ENCODE results near the gene FPGS. TPM values are rescaled to one million over a fixed set of nuclear protein-coding genes. Genes with fewer than 3 reads are reported as not detected.
"Not testable (repeated sequence)": the region's sequence is repeated elsewhere in the genome, so short reads cannot be mapped to it uniquely, and the experiment has no call there.

The FPGS gene, protein sequence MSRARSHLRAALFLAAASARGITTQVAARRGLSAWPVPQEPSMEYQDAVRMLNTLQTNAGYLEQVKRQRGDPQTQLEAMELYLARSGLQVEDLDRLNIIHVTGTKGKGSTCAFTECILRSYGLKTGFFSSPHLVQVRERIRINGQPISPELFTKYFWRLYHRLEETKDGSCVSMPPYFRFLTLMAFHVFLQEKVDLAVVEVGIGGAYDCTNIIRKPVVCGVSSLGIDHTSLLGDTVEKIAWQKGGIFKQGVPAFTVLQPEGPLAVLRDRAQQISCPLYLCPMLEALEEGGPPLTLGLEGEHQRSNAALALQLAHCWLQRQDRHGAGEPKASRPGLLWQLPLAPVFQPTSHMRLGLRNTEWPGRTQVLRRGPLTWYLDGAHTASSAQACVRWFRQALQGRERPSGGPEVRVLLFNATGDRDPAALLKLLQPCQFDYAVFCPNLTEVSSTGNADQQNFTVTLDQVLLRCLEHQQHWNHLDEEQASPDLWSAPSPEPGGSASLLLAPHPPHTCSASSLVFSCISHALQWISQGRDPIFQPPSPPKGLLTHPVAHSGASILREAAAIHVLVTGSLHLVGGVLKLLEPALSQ
- total RNA-seq, result 36.5 TPM
- long read RNA-seq, transcript FPGS-203 (15 exons, 2,279 nt), result major isoform, 47 of 95 reads
- long read RNA-seq, partial matches to known transcripts, result 8 of 95 reads
- long read RNA-seq, other reads (novel, unspliced or antisense), result 30 of 95 reads

DNA sequence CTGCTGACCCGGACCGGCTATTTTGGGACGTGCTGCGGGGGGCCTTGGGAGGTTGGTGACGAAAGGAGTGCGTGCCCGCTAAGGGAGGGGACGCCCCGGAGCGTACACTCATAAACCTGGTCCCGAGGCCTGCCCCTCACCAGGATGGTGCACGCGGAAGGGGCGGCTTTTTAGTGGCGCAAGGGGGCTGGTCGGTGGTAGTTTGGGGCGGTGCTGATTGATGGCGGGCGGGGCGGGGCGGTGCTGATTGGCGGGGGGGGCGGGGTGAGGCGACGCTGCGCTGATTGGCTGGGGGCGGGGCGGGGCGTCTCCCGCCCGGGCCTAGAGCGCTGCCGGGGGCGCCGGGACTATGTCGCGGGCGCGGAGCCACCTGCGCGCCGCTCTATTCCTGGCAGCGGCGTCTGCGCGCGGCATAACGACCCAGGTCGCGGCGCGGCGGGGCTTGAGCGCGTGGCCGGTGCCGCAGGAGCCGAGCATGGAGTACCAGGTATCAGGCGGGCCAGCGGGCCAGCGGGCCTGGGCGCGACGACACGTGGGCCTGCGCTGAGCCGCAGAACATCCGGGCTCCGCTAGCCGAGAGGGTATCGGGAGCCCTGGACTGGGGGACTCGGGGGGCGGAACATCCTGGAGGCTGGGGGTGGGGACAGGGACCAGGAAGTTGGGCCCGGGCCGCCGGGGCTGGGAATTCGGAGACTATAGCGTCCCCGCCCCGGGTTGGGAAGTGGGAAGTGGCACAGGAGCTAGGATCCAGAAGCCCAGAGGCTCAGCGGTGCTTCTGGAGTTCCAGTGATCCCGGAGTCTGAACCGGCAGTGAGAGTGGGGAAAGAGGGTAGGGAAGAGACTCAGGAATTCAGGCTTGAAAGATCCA is at the start of gene FPGS:
Gene FPGS, plus strand, starts transcription at position 307 of the 868 bp plus-strand sequence. Its CDS starts 43 bp downstream, at position 350.
- intact Hi-C loops (cut with DNase I), result loop anchor here (2.0 to 5.0 kb wide), 2 partner anchors 16 to 114 kb away; partner anchors contain the start of genes CDK9 and ST6GALNAC4
- DNase-seq (ENCODE audit: low spot score), result peak; percentile 93

DNA sequence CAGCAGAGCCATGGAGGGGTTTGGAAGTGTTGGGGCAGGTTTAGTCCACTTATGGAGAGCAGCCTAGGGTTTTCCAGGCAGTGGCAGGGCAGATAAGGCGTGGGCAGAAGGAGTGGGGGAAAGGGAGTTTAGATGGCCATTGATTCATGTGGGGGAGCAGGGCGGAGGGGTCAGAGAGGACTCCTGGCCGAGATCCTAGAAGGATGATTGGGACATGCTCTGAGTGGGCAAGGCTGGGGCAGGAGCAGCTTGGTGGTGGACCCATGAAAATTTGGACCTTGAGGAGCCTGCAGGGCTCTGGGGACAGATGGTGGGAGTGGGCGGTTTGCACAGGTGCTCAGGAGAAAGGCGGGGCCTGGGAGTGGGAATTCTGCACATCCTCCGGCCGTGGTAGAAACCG is 49.5 kb upstream of the FPGS start:
- intact Hi-C loops (cut with DNase I), result no loop called here
- DNase-seq (ENCODE audit: low spot score), result no peak

DNA sequence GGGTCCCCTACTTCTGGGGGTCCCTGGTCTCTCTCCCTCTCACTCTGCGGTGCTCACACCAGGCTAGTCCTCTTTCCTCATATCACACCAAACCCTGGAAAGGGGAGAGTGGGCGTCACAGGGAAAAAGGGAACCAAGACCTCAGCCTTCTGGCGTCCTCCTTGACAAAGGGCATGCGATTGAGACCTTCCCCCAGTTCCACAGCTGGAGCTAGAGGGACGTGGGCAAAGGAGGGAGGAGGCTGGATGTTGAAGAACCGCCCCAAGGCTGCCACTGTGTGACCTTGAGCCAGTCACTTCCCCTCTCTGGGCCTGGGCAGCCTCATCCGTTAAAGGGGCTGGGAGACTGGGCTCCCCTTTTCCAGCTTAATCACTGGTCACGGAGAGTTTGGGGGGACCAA is 49.1 kb upstream of the FPGS start:
- no peak for DNase-seq (ENCODE audit: low spot score)

DNA sequence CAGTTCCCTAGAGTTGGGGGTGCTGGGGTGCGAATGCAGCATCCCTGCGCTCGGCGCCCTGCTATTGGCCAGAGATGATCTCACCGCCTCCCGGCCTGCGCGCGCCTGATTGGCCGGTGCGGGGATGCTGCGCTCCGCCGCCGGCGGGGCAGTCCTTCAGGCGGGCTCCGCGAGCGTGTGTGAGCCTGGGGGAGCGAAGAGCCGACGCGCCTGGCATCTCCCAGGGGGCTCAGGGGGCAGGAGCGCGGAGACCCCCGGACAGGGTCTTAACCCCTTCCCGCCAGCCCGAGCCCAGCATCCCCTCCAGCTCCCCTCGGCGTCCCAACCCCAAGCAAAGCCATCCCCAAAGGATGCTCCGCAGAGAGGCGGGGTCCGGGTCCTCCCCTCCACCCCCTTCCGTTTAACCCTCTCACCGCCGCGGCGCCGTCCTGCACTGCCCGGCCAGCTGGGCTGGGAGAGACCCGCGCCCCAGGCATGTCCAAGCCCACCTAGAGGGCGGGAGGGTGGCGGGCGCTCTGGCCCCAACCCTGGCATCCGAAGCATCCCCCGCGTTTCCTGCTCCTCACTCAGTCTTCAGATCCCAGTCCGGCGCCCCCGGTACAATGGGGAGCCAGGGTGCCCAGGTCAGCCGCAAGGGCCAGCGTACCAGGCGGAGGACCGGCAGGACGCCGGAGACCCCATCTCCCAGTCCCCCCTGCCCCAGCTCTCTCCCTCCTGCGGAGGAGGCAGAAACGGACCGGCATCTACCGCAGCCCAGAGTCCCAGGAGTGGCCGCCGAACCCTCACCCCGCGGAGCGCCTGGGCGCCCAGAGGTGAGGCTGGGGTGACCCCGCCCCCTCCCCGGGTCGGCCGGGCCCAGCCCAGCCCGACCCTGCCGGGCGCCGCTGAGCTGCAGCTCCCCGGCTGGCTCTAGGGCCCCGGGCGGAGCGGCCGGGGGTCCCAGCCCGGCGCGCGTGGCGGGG is 48.3 kb upstream of the FPGS start:
- intact Hi-C loops (cut with DNase I), result no loop called here
- DNase-seq (ENCODE audit: low spot score), result no peak

More for the DNA sequence above, 49.1 kb upstream of the FPGS start:
- intact Hi-C loops (cut with DNase I), result no loop called here

DNA sequence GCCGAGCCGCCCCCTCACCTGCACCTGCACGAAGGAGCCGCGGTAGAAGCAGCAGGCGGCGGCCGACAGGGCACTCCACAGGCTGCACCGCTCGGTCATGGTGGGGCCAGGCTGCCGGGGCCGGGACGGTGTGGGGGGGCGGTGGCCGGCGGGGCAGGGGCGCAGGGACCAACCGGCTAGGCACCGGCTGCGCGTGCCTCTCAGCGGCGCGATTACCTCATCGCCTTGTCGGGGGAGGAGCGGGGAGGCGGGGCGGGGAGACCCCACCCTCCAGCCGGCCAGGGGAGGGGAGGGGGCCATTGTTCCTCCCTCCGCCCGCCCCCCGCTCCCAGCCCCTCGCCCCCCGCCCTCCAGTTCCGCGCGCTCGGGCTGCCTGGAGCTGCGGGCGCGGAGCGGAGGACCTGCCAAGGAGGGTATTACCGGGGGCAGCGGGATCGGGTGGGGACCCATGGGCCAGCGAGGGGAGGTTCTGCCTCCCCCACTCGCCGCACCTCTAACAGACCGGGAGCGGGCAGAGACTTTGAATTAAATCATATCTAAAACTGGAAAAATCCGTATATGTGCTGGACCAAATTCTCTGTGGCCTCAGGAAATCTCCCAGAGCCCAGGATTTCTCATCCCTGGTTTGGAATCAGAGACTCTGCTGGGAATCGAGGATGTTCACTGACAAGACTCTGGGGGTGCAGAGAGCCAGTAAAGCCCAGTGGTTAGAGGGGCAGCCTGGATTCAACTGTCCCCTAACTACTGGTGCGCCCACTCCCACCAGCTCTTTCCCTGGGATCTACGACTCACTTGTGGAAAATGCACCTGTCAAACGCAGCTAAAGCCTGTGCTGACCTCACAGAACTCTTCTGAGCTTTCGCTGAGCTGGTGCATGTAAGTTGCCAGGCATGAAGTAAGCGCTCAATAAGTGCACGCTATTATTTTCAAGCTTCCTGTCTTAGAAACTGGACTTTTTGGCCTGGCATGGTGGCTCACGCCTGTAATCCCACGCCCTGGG is 47.3 kb upstream of the FPGS start:
- DNase-seq (ENCODE audit: low spot score), result no peak
- intact Hi-C loops (cut with DNase I), result no loop called here

DNA sequence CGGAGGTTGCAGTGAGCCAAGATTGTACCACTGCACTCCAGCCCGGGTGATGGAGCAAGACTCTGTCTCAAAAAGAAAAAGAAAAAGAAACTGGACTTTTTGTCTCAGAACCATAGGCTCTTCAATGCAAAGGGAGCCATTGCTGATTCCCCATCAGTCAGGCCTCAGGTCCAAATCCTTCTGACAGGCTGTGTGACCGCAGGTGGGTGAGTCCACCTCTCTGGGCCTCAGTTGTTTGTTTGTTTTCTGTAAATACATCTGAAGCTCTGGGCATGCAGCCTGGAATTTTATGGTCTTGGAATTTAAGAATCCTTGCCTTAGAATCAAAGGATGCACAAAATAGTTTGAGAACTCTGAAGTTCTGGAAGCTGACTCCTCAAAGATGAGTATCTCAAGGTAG is 46.4 kb upstream of the FPGS start:
- no peak for DNase-seq (ENCODE audit: low spot score)
- intact Hi-C loops (cut with DNase I), result no loop called here

DNA sequence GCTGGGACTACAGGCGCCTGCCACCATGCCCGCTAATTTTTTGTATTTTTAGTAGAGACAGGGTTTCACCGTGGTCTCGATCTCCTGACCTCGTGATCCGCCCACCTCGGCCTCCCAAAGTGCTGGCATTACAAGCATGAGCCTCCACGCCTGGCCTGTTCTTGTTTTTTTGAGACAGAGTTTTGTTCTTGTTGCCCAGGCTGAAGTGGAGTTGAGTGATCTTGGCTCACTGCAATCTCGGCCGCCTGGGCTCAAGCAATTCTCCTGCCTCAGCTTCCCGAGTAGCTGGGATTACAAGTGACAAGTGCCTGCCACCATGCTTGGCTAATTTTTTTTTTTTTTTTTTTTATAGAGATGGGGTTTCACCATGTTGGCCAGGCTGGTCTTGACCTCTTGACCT is 45.9 kb upstream of the FPGS start:
- DNase-seq (ENCODE audit: low spot score); intact Hi-C loops (cut with DNase I): not testable (repeated sequence)

DNA sequence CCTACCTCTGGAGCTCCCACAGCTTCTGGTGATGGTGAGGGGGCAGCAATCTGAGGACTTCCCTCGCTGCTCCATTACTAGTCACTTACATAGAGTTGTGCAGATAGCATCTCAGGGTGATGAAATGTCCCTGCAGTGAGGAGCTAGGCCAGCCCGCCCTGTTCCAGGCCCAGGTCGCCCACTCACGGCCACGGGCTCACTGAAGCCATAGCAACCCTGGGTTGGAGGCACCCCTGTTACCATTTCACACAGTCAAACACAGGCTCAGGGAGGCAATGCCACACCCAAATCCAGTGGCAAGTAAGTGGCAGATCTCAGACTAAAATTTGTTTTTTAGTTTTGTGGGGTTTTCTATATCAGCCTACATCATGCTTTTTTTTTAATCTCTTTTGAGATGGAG is 43.8 kb upstream of the FPGS start:
- intact Hi-C loops (cut with DNase I), result no loop called here
- DNase-seq (ENCODE audit: low spot score), result no peak

DNA sequence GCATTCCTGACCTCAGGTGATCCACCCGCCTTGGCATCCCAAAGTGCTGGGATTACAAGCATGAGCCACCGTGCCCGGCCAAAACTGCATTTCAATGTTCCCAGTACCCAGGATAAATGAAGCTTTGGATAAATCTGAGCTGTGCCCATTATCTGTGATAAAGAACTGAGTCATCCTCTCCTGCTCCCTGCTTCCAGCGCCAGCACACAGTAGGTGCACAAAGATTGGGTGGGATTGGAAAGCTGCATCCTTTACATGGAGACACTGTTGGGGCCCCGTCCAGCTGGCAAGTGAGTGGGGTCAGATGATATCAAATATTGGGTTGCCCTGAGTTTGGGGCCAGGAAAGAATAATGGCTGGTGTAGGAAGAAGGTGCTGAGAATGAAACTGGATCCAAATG is 41.6 kb upstream of the FPGS start:
- intact Hi-C loops (cut with DNase I), result no loop called here

DNA sequence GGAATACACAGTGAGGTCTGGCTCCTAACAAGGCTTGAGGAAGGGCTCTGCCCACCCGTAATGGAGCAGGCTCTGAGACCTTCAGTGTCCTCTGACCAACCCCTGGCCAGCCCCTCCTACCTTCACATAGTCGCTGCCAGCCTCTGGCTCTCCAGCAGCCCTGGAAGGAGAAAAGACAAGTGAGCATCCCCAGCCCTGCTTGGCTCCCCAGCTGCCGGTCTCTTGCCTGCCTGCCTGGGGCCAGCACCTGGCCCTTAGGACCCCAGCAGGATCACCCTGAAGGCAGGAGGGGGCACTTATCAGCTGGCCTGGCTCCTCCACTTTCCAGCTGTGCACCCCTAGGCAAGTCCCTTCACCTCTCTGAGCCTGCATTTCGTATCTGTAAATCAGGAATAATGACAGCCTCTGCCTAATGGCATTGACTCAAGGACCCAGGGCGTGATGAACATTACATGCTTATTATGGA is 41.2 kb upstream of the FPGS start:
- DNase-seq (ENCODE audit: low spot score), result no peak
- intact Hi-C loops (cut with DNase I), result no loop called here

More for the DNA sequence above, 41.6 kb upstream of the FPGS start:
- DNase-seq (ENCODE audit: low spot score), result no peak

DNA sequence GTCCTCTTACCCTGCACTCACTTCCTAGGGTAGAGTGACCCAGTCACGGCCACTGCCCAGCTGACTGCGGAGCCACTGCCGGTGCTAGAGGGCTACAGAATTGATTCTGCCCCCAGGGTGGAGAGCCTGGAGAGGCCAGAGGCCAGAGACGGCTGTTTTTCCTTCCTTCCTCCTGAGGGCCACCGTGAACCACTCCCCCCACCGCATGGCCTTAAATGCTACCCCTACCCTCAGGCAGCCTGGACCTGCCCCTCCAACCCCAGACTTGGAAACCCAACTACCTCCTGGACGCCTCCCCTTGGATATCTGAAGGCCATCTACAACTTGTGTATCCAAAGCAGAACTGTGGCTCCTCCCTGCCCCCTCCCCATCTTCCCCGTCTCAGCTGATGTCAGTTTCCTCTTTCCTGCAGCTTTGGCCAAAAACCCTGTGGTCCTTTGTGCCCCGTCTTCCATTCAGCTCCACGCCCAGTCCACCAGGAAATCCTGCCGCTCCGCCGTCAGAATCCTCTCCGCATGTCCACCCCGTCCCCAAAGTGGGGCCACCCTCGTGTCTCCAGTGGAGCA is 40.5 kb upstream of the FPGS start:
- peak; percentile 88 for DNase-seq (ENCODE audit: low spot score)
- intact Hi-C loops (cut with DNase I), result no loop called here

DNA sequence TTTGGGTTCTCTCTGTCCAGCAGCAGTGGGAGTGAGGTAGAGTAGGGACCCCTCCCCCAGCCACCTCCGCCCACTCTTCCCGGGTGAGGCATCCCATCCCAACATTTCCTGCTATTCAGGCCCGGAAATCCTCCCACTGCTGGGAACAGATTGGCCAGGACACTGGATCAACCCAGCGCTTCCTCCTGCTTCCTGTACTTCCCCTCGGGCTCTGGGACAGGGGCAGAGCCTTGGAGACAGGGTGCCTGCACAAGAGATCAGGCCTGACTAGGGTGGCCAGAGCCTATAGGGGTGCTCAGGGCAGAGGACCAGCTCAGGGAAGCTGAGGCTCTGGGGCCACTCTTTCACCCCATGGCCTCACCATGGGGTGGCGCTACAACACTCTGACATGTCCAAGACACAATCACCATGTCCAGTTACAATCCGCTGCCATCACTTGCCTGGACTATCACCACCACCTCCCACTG is 38.7 kb upstream of the FPGS start:
- intact Hi-C loops (cut with DNase I), result no loop called here
- DNase-seq (ENCODE audit: low spot score), result peak; percentile 85

DNA sequence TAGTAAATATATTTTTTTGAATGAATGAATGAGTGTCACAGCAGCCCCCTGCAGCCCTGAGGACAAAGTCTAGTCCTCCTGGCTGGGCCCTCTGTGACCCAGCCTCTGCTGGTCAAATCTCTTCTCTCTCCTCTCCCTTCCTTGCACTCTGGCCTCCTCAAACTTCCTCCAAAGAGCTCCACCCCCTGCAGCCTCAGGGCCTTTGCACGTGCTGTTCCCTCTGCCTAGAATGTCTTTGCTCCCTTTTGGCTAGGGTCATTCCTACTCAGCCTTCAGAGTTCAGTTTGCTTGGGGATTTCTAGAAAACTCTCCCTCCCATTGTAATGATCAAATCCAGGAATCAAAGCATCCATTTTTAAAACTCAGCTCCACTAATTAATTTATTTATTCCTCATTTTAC is 37.3 kb upstream of the FPGS start:
- no peak for DNase-seq (ENCODE audit: low spot score)
- intact Hi-C loops (cut with DNase I), result no loop called here

DNA sequence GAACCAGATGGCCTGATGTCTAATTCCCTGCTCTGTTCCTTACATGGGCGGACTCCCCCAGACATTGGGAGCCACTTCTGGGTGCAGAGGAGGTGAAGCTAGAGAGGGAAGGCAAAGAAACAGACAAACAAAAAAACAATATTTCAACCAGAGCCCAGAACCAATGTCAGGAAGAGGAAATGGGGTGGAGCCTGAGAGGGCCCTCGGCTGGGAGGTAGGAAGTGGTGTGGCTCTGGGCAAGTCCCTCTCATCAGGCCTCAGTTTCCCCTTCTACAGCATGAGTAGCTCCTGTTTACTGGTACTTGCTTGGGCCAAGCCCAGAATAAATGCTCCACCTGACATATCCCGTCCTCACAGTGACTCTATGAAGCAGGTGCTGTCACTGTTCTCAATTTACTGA is 35.3 kb upstream of the FPGS start:
- intact Hi-C loops (cut with DNase I), result no loop called here
- DNase-seq (ENCODE audit: low spot score), result no peak

DNA sequence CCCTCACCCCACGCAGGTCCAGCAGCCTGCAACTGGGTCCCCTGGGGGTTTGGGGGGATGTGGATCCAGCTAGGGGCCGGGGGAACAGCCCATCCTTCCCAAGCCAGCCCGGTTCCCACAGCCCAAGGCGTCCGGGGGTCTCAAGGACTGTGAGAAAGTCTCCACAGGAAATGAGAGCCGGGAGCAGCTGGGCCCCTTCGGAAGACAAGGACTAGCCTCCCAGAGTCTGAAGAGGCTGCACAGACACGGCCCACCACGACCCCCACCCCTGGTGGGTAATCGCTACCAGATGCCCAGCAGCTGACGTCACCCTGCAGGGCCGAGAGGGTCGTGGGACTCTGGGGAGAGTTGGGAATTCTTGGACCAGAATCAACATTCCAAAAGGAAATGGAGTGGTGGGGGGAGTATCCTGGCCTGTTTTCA is 34.8 kb upstream of the FPGS start:
- no peak for DNase-seq (ENCODE audit: low spot score)
- intact Hi-C loops (cut with DNase I), result no loop called here

DNA sequence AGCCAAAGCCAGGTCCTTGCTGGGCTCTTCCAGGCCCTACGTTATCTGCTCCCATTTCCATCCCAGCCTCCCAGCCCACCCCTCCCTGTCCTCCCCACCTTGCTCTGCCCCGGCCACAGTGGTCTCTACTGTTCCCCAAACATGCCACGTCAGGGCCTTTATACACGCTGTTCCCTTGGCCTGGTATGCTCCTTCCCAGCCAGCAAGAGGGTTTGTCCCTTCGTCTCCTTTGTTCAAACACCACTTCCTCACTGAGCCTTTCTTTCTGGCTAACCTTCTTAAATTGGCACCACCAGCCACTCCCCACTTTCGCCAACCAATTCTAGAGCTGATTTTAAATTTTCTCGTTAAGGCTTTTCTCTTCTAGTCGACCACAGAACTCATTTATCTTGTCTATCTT is 34.0 kb upstream of the FPGS start:
- intact Hi-C loops (cut with DNase I), result no loop called here
- DNase-seq (ENCODE audit: low spot score), result no peak

DNA sequence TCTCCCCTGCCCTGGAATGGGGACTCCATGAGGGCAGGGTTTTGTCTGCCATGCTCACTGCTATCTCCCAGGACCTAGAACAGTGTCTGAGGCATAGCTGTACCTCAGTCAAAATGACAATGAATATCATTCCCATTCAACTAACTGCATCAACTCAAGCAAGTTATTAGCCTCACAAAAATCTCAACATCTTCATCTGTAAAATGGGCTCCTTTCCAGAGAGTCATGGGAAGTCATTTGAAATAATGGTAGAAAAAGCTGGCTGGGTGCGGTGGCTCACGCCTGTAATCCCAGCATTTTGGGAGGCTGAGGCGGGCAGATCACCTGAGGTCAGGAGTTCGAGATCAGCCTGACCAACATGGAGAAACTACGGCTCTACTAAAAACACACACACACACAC is 33.6 kb upstream of the FPGS start:
- intact Hi-C loops (cut with DNase I), result no loop called here
- DNase-seq (ENCODE audit: low spot score), result no peak

Data from cardiac septum (tissue), 1 donor.